Colon (tissue), 2 donors: Measurements from ENCODE around the gene HOXA6.

Experiments used
- FAIRE-seq: peaks from 2 replicates; lab custom pipeline; 2012; peaks lifted over from hg19 to GRCh38; lab: Jason Lieb, UNC
- donor health status: control.
- donor health status: control.

Gene HOXA6

DNA sequence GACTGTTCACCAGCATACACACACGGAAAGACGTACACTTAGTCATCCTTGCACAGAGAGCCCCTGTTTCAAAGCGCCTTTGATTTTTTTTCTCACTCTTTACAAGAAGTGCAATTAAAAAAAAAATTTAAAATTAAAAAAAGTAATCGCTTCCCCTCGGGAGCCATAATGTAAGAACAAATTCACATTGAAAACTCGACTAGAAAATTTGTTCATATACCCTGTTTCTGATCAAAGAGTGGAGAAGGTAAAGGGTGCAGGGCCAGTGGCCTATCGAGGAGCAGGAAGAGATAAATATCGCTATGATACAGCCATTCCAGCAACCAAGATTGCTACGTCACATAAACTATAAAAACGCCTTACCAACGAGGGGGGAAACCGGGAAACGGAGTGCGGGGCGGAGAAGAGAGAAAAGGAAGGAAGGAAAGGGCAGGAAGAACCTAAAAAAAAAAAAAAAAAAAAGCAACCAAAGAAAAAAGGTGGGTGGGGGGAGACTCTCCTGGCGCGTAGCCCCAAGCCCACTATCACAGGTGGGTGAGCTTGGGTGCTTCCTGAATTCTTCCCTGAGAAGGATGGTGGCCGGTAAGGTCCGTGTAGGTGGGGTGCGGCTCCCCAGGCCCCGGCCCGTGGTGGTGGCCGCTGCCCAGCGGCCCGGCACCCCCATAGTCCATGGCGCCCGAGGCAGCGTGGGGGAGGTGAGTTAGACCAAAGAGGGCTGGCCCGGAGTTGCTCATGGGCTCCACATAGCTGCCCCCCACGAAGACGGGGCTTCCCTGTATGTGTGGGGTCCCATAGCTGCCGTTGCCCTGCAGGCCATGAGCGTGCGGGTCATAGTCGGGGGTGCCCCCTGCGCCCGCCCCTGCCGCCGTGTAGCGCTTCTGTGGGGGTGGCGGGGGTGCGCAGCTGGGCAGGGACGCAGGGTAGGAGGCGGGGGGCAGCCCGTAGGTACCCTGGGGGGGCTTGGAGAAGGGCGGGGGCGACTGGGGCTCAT lies 39.9 kb downstream of the HOXA6 start:
- no peak for FAIRE-seq

DNA sequence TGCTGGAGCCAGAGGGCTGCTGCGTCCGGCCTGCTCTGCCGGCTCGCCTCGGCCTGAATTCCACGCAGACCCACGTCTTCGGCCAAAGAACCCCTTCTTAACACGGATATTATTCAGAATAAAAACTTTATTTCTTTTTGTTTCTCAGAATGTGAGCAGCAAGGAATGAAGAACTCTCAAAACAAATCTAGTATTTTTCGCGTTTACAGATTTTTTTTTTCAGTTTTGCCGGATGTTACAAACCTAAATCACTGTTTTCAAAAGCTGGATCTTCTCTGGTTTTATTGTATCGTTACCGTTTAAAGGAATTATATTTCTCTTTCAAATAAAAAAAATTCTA lies 40.7 kb downstream of the HOXA6 start:
- no peak for FAIRE-seq

GRCh38 chr7:27106181-27106900 lies 41.2 kb downstream of the HOXA6 start:
- no peak for FAIRE-seq

- FAIRE-seq = no peak
These were observed 42.1 kb downstream of the HOXA6 start for GRCh38 chr7:27105301-27106031.

DNA sequence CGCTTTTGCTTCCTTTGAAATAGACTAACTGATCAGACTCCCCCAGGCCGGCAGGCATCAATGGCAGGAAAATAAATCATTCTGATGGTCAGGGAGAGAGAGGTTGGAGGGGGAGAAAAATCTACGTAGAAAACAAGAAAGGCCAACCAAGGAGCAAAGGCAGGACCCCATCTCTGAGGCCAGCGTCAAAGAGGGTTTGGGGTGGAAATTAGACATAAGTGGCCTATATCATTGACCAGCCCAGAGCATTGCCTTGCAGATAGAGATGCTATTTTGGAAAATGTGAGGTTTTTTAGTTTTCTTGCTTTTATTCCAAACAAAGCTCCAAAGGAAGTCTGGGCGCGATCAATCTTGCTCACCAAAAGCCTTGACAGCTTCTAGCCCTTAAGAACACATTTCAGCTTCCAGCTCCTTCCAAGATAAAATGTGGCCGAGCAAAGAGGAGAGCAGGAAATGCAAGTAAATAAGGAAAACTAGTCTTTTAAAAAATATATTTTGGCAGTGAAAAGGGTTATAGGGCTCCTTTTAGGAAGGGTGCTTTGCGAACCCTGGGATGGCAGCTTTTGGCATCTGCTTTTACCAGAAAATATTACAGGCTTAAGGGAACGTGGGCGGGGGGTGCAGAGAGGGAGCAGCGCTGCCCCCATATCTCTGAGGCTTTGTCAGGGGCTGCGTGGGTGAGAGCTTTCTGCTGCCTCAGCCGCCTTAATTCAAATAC lies 43.1 kb downstream of the HOXA6 start:
- FAIRE-seq = no peak

GRCh38 chr7:27103489-27104226 lies 43.9 kb downstream of the HOXA6 start:
- no peak for FAIRE-seq

DNA sequence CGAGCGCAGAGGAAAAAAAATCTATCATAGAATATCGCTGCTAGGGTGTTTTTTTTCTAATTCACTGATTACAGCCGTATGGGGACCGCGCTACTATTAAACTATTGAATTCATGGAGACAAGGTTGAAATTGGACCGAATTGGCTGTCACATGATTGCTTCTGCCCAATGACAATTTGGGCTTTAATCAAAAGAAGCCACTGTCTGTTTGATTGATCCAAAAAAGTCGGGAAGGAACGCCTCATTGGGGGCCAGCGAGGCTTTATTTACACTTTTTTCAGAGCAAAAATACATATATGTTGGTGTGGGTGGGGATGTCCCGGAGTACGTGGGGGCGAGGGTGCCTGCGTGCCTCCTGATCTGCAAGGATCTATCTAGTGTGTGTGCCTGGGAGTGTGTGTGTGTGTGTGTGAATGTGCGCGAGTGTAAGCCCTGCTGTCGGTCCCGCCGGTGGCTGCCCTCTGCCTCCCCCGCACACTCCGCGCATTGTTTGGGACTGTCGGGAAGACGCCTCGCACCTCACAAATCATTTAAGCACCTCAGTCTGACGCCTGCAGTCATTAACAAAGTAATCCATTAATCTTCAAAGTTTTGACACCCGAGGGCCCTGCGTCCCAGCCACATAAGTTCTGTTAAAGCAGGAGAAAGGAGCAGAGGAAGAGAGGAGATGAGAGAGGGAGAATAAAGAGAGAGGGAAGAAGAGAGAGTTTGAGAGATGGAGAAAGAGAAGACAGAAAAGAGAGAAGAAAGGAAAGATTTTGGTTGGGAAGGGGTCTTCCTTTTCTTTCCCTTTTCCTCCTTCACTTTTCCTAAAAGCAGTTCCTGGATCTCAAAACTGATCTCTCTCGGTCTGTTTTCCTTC lies 44.8 kb downstream of the HOXA6 start, which contains the start of gene HOXA2:
TSS of gene HOXA2 (minus strand) at position 103 of the 862 bp plus-strand sequence. CDS start 183 bp downstream, outside the sequence.
- no peak for FAIRE-seq

- FAIRE-seq = no peak
These were observed 45.5 kb downstream of the HOXA6 start for GRCh38 chr7:27101957-27102580.

DNA sequence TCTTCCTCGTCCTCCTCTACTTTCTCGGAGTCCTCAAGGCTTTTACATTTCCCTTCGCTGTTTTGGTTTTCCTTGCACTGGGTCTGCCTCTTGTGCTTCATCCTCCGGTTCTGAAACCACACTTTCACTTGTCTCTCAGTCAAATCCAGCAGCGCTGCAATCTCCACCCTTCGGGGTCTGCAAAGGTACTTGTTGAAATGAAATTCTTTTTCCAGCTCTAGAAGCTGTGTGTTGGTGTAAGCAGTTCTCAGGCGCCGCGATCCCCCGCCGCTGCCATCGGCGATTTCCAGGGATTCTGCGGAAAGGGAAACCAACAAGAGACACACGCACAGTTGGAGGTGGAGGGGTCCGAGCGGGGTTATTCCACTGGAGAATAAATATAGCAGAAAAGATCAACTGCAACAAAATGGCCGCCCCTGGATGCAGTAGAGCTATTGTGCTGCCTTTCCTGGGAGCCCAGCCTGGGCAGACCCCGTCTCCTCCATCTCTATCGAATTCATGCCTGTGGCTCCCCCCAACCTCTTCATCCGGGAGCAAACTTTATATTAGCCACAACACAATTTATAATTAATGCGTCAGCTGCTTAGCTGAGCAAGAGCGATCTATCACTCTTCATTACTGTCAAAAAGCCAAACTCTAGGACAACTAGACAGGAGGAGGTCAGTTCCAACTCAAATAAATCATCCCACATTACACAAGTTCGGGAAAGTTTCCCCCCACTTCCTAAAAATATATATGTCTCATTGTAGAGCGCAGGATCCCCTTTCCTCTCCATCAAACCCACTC lies 46.2 kb downstream of the HOXA6 start:
- no peak for FAIRE-seq

DNA sequence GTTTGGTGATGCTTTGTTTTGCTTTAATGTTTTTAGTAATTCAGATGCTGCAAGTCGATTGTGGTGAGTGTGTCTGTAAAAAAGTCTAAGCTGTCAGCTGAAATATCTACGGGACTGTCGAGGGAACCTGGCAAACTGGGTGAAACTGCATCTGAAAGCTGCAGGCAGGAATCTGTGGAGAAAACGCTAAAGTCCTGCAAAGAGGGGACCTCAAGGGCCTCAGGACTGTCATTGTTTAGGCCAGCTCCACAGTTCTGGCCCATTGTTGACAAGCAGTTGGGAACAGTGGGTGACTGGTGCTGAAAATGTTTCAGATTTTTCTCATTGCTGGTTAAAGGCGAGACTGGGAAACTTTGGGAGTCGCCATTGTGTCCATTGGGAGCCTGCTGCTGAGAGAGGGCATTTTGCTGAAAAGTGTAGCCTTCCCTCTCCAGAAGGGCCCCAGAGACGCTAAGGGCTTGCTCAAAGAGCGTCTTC lies 46.8 kb downstream of the HOXA6 start:
- no peak for FAIRE-seq

DNA sequence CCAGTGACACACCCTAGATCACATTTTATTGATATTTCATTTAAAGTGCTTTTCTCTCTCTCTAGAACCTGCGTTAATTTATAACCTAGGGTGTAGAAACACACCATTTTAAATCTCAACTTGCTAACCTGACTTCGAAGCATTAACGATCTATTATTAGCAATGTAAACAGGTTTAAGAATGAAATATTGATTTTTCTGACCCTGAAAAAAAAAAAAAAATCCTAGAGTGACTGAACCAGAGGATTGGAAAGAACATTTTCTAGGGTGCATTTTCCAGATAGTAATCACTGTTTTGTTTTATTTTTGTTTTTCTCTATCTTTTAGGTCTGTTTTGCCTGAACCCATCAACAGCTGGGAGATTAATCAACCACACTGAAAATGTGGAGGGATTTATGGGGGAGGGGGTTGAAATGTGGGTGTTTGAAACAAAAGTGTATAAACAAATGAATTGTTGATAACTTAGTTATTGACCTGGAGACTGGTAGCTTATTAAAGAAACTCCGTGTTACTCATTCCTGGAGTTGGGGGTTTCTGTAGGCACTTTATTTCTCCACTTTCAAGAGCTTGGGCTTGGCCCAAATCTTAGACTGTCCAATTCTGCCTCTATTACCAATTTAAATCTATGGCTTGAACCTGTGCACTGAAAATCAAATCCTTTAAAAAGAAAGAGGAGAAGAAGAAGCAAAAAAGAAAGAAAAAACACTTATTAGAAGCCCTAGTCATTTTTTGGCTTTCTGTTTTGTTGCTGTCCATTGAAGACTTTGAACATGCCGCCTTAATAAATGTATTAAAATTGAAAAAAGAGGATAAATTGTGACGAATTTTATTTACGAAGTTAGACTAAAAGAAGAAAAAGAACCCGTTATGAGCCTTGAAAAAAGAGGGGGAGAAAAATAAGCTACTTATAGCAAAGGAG lies 47.9 kb downstream of the HOXA6 start:
- FAIRE-seq = no peak

- FAIRE-seq = no peak
These were observed 48.8 kb downstream of the HOXA6 start for GRCh38 chr7:27098578-27099451.

- FAIRE-seq = no peak
These were observed 49.6 kb downstream of the HOXA6 start for GRCh38 chr7:27097686-27098577.

DNA sequence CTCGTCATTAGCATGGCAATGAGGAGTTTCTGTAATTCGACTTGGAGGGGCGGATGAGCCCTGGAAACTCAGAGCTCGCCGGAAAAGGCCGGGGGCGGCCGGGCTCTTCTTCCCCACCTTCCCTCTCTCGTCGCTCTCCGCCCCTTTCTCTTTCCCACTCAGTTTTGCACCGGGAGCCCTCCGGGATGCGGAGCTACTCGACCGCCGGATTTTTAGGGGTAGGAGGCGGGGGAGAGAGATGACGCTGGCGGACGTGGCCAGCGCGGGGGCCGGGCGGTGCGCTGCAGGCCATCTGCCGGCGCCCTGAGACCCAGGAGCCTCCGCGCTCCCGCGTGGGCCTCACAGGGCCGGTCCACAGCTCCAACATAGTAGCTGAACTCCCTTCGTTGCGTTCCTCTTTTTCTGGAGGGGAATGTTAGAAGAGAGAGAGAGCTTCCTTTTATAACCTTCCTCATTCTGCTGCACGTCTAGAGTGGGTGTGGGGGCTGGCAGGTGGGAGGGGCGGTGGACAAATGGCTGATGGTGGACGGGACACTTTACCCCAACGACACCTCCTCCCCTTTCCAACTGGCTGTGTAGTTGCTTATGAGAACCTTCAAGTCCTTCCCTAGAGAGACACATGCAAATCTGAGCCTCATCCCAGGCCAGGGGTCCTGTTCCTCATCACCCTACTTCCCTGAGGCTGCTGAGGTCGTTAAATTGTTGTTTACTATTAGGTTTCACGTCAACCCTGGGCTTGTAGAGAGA lies 50.6 kb downstream of the HOXA6 start:
- no peak for FAIRE-seq
